Measurements from ENCODE around the gene CHI3L2. TPM values are rescaled to one million over a fixed set of nuclear protein-coding genes. Genes with fewer than 3 reads are reported as not detected.

Gene CHI3L2
- total and polyA plus RNA-seq, 2 of the 4 experiments (the other 2 are of a cell fraction): 0.18 to 0.19 TPM

GRCh38 chr1:111274653-111275052, 47.1 kb downstream of the CHI3L2 start:
- H2AK9ac ChIP-seq (replicated peaks; ENCODE audit: low read depth, low read length, poor library complexity): no peak overlapping the region
- no TSS peak for BruUV-seq (replicated peaks)
- intact Hi-C loops (cut with micrococcal nuclease) (no loop called here), in situ Hi-C loops (cut with MboI; ENCODE audit: low sequenced_read_pairs) (no loop called here), dilution Hi-C loops (cut with HindIII; ENCODE audit: low sequenced_read_pairs, unreplicated experiment) (no loop called here)
- H3K23ac ChIP-seq (ENCODE audit: low read depth, low read length): no peak overlapping the region
- ATAC-seq (ENCODE audit: low read depth): no peak
- H3K4me1 ChIP-seq (ENCODE audit: control insufficient read depth, insufficient read depth, low read length): no peaks in the 10 kb centered on the region
- no peak overlapping the region for H3K4ac ChIP-seq (ENCODE audit: low read depth, low read length)
- H3K9ac ChIP-seq (ENCODE audit: low read depth, low read length): no peak overlapping the region
- no peak overlapping the region for H2BK120ac ChIP-seq (ENCODE audit: low read depth, low read length)
- no peaks in the 10 kb centered on the region for H3K36me3 ChIP-seq (ENCODE audit: control insufficient read depth, insufficient read depth, low read length)
- no peak overlapping the region for H3K56ac ChIP-seq (ENCODE audit: extremely low read depth, insufficient read depth, low read length)
- no peak overlapping the region for H4K5ac ChIP-seq (ENCODE audit: low read depth, low read length)
- no peak overlapping the region for H2AFZ ChIP-seq (replicated peaks; ENCODE audit: low read length, poor library complexity)
- H2BK15ac ChIP-seq (ENCODE audit: low read depth, low read length): no peak overlapping the region
- H4K8ac ChIP-seq (ENCODE audit: low read depth in 2 of 2, low read length in 2 of 2): no peak overlapping the region
- H2BK5ac ChIP-seq (ENCODE audit: low read depth, low read length, poor library complexity, severe bottlenecking): no peak overlapping the region
- H4K20me1 ChIP-seq (ENCODE audit: insufficient read depth, low read length): no peaks in the 10 kb centered on the region
- no peak overlapping the region for H2BK20ac ChIP-seq (ENCODE audit: low read depth, low read length)
- H3K9me3 ChIP-seq (ENCODE audit: control insufficient read depth, insufficient read depth, low read length): peaks cover 2% of the 10 kb centered on the region; the same call in 1 of the 2 replicates
- no peaks in the 10 kb centered on the region for H3K79me1 ChIP-seq (ENCODE audit: low read depth in 1 of 2, low read length in 2 of 2)
- H3K4me3 ChIP-seq (ENCODE audit: insufficient read depth, low read depth, low read length): no peak overlapping the region
- TF ChIP-seq ELK1 (IDR thresholded peaks at IDR 0.05; ENCODE audit: borderline replicate concordance, low read depth, low read length) (no peak), RCOR1 (IDR thresholded peaks at IDR 0.05; ENCODE audit: insufficient replicate concordance, low read length) (no peak), POLR2A (IDR thresholded peaks at IDR 0.05; ENCODE audit: low read depth, low read length) (no peak), USF2 (IDR thresholded peaks at IDR 0.05; ENCODE audit: low read depth, low read length) (no peak), MAZ (IDR thresholded peaks at IDR 0.05; ENCODE audit: borderline replicate concordance, low read depth, low read length) (no peak), SMC3 (IDR thresholded peaks at IDR 0.05; ENCODE audit: low read depth, low read length) (no peak), CHD1 (IDR thresholded peaks at IDR 0.05; ENCODE audit: low read depth, low read length) (no peak)
- no peak overlapping the region for H3K18ac ChIP-seq (ENCODE audit: low read depth, low read length)
- no peak overlapping the region for H4K91ac ChIP-seq (ENCODE audit: insufficient read depth, low read depth, low read length)
- H3K4me2 ChIP-seq (ENCODE audit: low read depth, low read length): no peak overlapping the region
- ChIA-PET CTCF (no interaction called here), POLR2A (ENCODE audit: unreplicated experiment) (no interaction called here)
- H3K27ac ChIP-seq (ENCODE audit: insufficient read depth, low read length): no peak overlapping the region
- WGBS, 2 experiments (ENCODE audit: extremely low coverage in 2 of 2, insufficient read length in 1 of 2): no CpG with 5 or more reads among the region's 4 CpGs
- no peak overlapping the region for H2AK5ac ChIP-seq (ENCODE audit: low read depth, low read length)
- no peak overlapping the region for H3K14ac ChIP-seq (replicated peaks; ENCODE audit: low read depth, low read length)
- DNase-seq: no peak
- no peaks in the 10 kb centered on the region for H3K9me1 ChIP-seq (ENCODE audit: insufficient read depth, low read length)
- peaks cover 19% of the 10 kb centered on the region for H3K27me3 ChIP-seq (ENCODE audit: control insufficient read depth, insufficient read depth, low read length)
